Mucosa of descending colon (tissue), 3 donors: ENCODE results near the gene BYSL. TPM values are rescaled to one million over a fixed set of nuclear protein-coding genes. Genes with fewer than 3 reads are reported as not detected.
A peak's percentile ranks its signal among the peaks of the same experiment; 100 is the strongest.
"Not testable (repeated sequence)": the region's sequence is repeated elsewhere in the genome, so short reads cannot be mapped to it uniquely, and the experiment has no call there.

ENCODE experiments used
- ATAC-seq: fragments of 200-7000 bp; cut with Tn5 transposase; one replicate; pipeline ENCODE4 v1.9.1; 2020; ENCODE audit warnings: mild to moderate bottlenecking, moderate library complexity
- DNase-seq, 3 donors: peaks; one replicate each; pipeline ENCODE4 v3.0.0-alpha.2; 2020
- H3K36me3 ChIP-seq: fragments of 200-600 bp; one replicate; pipeline ENCODE4 v1.8.0; 2021; ENCODE audit warnings: low read depth, mild to moderate bottlenecking
- H3K4me1 ChIP-seq: fragments of 200-600 bp; one replicate; pipeline ENCODE4 v1.8.0; 2021; ENCODE audit warnings: low read depth, mild to moderate bottlenecking
- H3K4me3 ChIP-seq: fragments of 200-600 bp; one replicate; pipeline ENCODE4 v1.8.0; 2021; ENCODE audit warnings: mild to moderate bottlenecking
- H3K9me3 ChIP-seq: fragments of 200-600 bp; one replicate; pipeline ENCODE4 v1.8.0; 2021; ENCODE audit warnings: mild to moderate bottlenecking
- CTCF ChIP-seq: fragments of 200-600 bp; IDR thresholded peaks from one replicate; pipeline ENCODE4 v1.8.0; 2022; ENCODE audit warnings: antibody characterized with exemption, mild to moderate bottlenecking
- intact Hi-C, 2 donors: fragments of 100-400 bp; cut with DNase I in 1 of 2; cut with micrococcal nuclease in 1 of 2; formaldehyde crosslinking; loops; one replicate each; pipeline versions ENCODE4 v1.11.0 to v1.11.1; 2022; cut with DNase I, micrococcal nuclease
- total RNA-seq, 3 donors: library from RNA; stranded (reverse); fragmentation: NEBNext Ultra II Directional in 2 of 3; extraction: Animal tissue kit (Norgen Biotek cat#: 25700) in 2 of 3; gene quantifications; one replicate each; pipeline versions ENCODE4 v1.2.1 to v1.2.4, GENCODE V29; 2021 to 2023
- donor health status: DM: no; HTN: no; CAD: no; lungs with moderate emphysema.
- donor health status: DM: no; HTN: no; CAD: no.
- donor health status: DM: no; HTN: yes; CAD: no.

Gene BYSL
- total RNA-seq, 3 donors from 2014 or later, result 7.5 to 10.5 (median 10.2) TPM

- TF ChIP-seq CTCF, result no peak
- no peaks in the 10 kb centered on the region for H3K9me3 ChIP-seq
- no peaks in the 10 kb centered on the region for H3K36me3 ChIP-seq
- intact Hi-C loops, result loop anchor here (5.0 to 10.0 kb wide), 2 partner anchors 101 to 103 kb away; no protein-coding TSS in a partner anchor
- ATAC-seq (peak; percentile 92), DNase-seq (peak; percentile 94 to 96 (median 95))
- H3K4me3 ChIP-seq, result peak within 1 kb of the TSS; percentile 44
- H3K4me1 ChIP-seq, result peaks cover 20% of the 10 kb centered on the region
These were observed 20.2 kb downstream of the BYSL start, which contains the start of gene CCND3 for GRCh38 chr6:41941280-41942066. CCND3 (minus strand) TSS chr6:41941808; CDS start chr6:41941649, 159 bp downstream.

GRCh38 chr6:41942067-41942851 is 21.0 kb downstream of the BYSL start:
- H3K9me3 ChIP-seq, result no peaks in the 10 kb centered on the region
- DNase-seq, result no peak
- no peaks in the 10 kb centered on the region for H3K36me3 ChIP-seq
- intact Hi-C loops, result loop anchor here (5.0 to 10.0 kb wide), 2 partner anchors 100 to 103 kb away; no protein-coding TSS in a partner anchor
- peaks cover 20% of the 10 kb centered on the region for H3K4me1 ChIP-seq
- TF ChIP-seq CTCF, result no peak
- peak; percentile 1 for ATAC-seq
- H3K4me3 ChIP-seq, result peak overlapping the region; percentile 44

DNA sequence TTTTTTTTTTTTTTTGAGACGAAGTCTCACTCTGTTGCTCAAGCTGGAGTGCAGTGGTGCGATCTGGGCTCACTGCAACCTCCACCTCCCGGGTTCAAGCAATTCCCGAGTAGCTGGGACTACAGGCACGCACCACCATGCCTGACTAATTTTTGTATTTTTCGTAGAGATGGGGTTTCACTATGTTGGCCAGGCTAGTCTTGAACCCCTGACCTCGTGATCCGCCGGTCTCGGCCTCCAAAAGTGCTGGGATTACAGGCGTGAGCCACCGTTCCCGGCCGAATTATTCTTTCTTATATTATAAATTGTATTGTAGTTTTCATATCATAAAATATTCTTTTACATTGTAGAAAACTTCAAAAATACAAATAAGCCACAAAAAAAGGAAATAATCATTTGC is 21.6 kb downstream of the BYSL start:
- ATAC-seq, H3K4me3 ChIP-seq, DNase-seq, H3K36me3 ChIP-seq, H3K9me3 ChIP-seq: not testable (repeated sequence)
- intact Hi-C loops, result loop anchor here (5.0 to 10.0 kb wide), 2 partner anchors 99 to 102 kb away; no protein-coding TSS in a partner anchor
- H3K4me1 ChIP-seq, result peaks cover 20% of the 10 kb centered on the region

- H3K4me3 ChIP-seq, result no peak overlapping the region
- intact Hi-C loops, result loop anchor here (5.0 to 10.0 kb wide), 2 partner anchors 99 to 101 kb away; no protein-coding TSS in a partner anchor
- no peaks in the 10 kb centered on the region for H3K36me3 ChIP-seq
- TF ChIP-seq CTCF, result no peak
- H3K4me1 ChIP-seq, result peaks cover 20% of the 10 kb centered on the region
- DNase-seq (no peak), ATAC-seq (no peak)
- H3K9me3 ChIP-seq, result no peaks in the 10 kb centered on the region
These were observed 22.2 kb downstream of the BYSL start for GRCh38 chr6:41943456-41943855.

DNA sequence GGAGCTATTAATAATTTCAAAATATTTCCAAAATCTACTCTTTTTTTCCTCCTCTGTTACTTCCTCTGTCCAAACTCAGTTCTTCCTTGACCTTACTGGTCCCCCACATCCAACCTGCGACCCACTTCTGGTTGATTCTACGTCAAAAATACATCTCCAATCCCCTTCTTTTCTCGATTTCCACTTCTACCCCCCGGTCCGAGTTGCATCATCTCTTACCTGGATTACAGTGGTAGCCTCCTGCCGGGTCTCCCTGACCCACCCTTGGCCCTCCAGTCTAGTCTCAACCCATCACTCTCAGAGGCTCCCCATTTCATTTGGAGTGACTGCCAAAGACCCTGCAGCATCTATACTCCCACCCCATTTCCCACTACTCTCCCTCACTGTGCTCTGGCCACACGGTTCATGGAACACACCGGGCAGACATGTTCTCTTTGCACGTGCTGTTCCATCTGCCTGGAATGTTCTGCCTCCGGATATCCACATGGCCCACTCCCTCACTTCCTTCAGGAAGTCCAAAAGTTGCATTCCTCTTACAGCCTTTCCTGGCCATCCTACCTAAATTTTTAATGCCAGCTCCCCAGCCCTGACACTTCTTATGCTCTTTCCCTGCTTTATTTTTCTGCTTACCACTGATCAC is 26.4 kb downstream of the BYSL start:
- H3K36me3 ChIP-seq, result no peaks in the 10 kb centered on the region
- no peak for TF ChIP-seq CTCF
- ATAC-seq (no peak), DNase-seq (no peak)
- no peaks in the 10 kb centered on the region for H3K9me3 ChIP-seq
- no peak overlapping the region for H3K4me3 ChIP-seq
- H3K4me1 ChIP-seq, result no peaks in the 10 kb centered on the region
- intact Hi-C loops, result loop anchor here in 1 of 2 donors (10.0 kb wide), 1 partner anchor 97 kb away; no protein-coding TSS in a partner anchor
